Mesendoderm (in vitro differentiated cells): ENCODE results near the gene TAF1B.

Experiments
- DNase-seq: peaks from one replicate; pipeline ENCODE4 v3.0.0; 2013
- H2AK5ac ChIP-seq: 2 replicates; pipeline ENCODE4 v1.6.1; 2013; ENCODE audit warnings: low read length, inconsistent platforms
- H2BK120ac ChIP-seq: 2 replicates; pipeline ENCODE4 v1.6.1; 2013; ENCODE audit warnings: low read depth, mild to moderate bottlenecking, low read length, moderate library complexity, mixed read lengths
- H2BK15ac ChIP-seq: replicated peaks from 2 replicates; pipeline ENCODE4 v1.6.1; 2013; ENCODE audit warnings: low read depth, mild to moderate bottlenecking, moderate library complexity
- H2BK5ac ChIP-seq: 2 replicates; pipeline ENCODE4 v1.6.1; 2013; ENCODE audit warnings: low read length, inconsistent platforms
- H3K18ac ChIP-seq: 2 replicates; pipeline ENCODE4 v1.6.1; 2013; ENCODE audit warnings: mild to moderate bottlenecking, low read length, mixed read lengths
- H3K23ac ChIP-seq: one replicate; pipeline ENCODE4 v1.6.1; 2013; ENCODE audit warnings: low read length
- H3K27ac ChIP-seq: 2 replicates; pipeline ENCODE4 v1.5.1; 2013; ENCODE audit warnings: low read depth, mild to moderate bottlenecking, inconsistent platforms, low read length, moderate library complexity
- H3K27me3 ChIP-seq: 2 replicates; pipeline ENCODE4 v1.6.1; 2013; ENCODE audit warnings: low read length, control low read depth, mild to moderate bottlenecking, inconsistent platforms; ENCODE audit not compliant: insufficient read depth, poor library complexity
- H3K36me3 ChIP-seq: 2 replicates; pipeline ENCODE4 v1.6.1; 2013; ENCODE audit warnings: low read length, inconsistent platforms; ENCODE audit not compliant: control insufficient read depth, insufficient read depth
- H3K4ac ChIP-seq: one replicate; pipeline ENCODE4 v1.6.1; 2013; ENCODE audit warnings: low read depth, mild to moderate bottlenecking, low read length, moderate library complexity
- H3K4me1 ChIP-seq: 2 replicates; pipeline ENCODE4 v1.6.1; 2013; ENCODE audit warnings: low read depth, low read length, inconsistent platforms; ENCODE audit not compliant: control insufficient read depth
- H3K4me2 ChIP-seq: 2 replicates; pipeline ENCODE4 v1.6.1; 2013; ENCODE audit warnings: low read length
- H3K4me3 ChIP-seq: 2 replicates; pipeline ENCODE4 v1.5.1; 2013; ENCODE audit warnings: mild to moderate bottlenecking, low read length
- H3K56ac ChIP-seq: one replicate; pipeline ENCODE4 v1.6.1; 2013; ENCODE audit warnings: low read length
- H3K79me1 ChIP-seq: 2 replicates; pipeline ENCODE4 v1.6.1; 2013; ENCODE audit warnings: low read length, inconsistent platforms
- H3K79me2 ChIP-seq: 2 replicates; pipeline ENCODE4 v1.6.1; 2013; ENCODE audit warnings: mild to moderate bottlenecking, low read length; ENCODE audit not compliant: control insufficient read depth, insufficient read depth
- H3K9ac ChIP-seq: 2 replicates; pipeline ENCODE4 v1.6.1; 2013; ENCODE audit warnings: low read length, inconsistent platforms
- H4K5ac ChIP-seq: one replicate; pipeline ENCODE4 v1.6.1; 2013; ENCODE audit warnings: low read length
- H4K8ac ChIP-seq: one replicate; pipeline ENCODE4 v1.6.1; 2013; ENCODE audit warnings: low read depth, mild to moderate bottlenecking, control low read depth, low read length, moderate library complexity
- WGBS: extraction: QIAGEN DNeasy Blood & Tissue Kit; methylation state at CpG from one replicate; pipeline ENCODE4 v1.1.7; 2013; ENCODE audit warnings: low lambda C conversion rate, missing lambda C conversion rate; ENCODE audit not compliant: insufficient coverage; ENCODE audit errors: extremely low coverage; 5-methylcytosine and 5-hydroxymethylcytosine counted together

Gene TAF1B

DNA sequence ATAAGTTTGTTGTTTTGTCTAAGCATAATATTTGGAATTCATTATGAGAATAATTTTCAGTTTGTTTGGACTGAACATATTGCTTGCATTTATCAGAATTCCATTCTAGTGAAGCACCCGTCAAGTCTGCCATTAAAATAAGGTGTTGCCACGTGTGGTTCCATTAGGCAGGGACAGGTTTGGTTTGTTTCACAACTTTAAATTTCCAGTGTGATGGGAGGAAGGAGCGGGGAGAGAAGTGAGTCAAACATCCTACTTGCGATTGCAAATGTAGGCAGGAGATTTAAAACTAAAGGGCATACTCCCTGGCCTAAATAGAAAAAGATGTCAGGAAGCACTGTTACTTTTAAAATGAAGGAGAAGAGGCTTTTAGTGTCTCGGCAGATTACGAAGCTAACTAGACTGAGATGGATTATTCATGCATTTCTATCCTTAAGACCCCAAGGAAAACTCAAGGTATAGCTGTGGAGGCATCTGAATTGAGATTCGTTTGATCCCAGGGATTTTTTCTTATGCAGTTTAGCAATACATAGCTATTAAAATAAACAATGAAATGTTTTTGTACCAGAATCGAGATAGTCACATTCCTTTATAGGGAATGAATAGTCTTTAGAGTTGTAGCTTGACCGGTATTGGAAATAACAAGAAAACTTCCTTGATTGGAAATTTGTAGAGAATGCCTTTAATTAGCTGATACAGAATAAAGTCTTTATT, 128.0 kb downstream of the TAF1B start:
- H3K9ac ChIP-seq: no peak overlapping the region
- no peak overlapping the region for H3K4me2 ChIP-seq
- H3K4me1 ChIP-seq: no peaks in the 10 kb centered on the region
- no peak overlapping the region for H2BK5ac ChIP-seq
- H3K23ac ChIP-seq: no peak overlapping the region
- H4K8ac ChIP-seq: no peak overlapping the region
- H3K4ac ChIP-seq: no peak overlapping the region
- H3K36me3 ChIP-seq: no peaks in the 10 kb centered on the region
- no peak overlapping the region for H3K4me3 ChIP-seq
- H2BK120ac ChIP-seq: no peak overlapping the region
- no peak overlapping the region for H4K5ac ChIP-seq
- H2AK5ac ChIP-seq: no peak overlapping the region
- WGBS: no CpG with 5 or more reads among the region's 9 CpGs
- H3K18ac ChIP-seq: no peak overlapping the region
- no peak overlapping the region for H3K27ac ChIP-seq
- H3K56ac ChIP-seq: no peak overlapping the region
- H3K79me1 ChIP-seq: no peaks in the 10 kb centered on the region
- H2BK15ac ChIP-seq: no peak overlapping the region
- H3K79me2 ChIP-seq: no peaks in the 10 kb centered on the region
- H3K27me3 ChIP-seq: no peaks in the 10 kb centered on the region
- no peak for DNase-seq

DNA sequence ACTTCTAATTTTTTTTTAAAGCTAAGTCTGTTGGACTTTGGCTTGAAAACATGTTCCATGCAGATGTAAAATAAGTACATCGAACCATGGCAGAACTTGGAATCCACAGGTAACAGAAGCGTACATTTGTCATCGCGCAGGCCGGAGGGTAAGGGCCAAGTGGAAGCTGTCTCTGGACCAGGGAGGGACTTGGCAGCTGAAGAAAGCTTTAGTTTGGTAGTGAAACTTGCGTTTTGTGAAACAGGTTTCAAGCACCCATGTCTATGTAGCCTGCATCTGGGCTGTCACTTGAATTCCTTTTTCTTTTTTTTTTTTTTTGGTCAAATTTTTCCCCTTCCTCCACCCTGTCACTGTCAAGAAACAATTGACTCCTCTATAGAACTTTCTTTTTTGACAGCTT, 128.6 kb downstream of the TAF1B start:
- no peak overlapping the region for H3K18ac ChIP-seq
- no peaks in the 10 kb centered on the region for H3K79me1 ChIP-seq
- H3K56ac ChIP-seq: no peak overlapping the region

DNA sequence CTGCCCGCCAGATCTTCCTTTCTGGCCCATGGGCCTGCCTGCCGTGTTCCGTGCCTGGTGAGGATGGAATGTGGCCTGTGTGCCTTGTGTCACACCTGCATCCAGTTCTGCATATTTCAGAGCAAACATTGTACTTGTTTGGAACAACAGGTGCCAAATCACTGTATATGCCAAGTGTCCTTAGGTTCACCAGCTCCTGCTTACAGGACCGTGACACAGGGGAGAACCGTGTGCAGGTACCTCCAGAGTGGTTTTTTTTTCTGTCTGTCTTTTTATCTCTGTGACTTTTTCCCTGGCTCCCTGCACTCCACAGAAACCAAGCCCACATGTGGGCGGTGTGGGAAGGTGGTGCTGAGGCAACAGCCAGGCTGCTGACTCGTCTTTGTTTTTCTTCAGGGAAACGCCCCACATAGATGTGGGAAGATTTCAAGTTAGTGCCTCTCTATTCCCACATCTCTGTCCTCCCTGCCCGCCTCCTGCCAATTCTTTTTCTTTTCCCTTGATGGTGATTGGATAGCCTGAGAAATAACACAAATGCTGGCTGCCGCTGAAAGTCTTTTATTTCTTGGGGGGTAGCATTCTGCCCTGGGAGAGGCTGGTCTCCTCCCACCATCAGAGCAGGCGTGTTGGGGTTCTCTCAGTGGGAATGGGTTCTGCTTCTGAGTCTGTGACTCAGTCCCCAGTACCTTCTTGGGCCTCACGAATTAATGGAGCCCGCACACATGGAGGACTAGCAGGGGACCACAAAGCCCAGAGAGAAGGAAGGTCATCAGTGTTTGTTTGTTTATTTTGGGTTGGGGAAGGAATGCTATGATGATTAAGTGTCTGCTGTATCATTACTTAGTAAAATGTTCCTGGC, 129.6 kb downstream of the TAF1B start:
- no peak overlapping the region for H2BK15ac ChIP-seq
- no peak for DNase-seq
- no peak overlapping the region for H3K23ac ChIP-seq
- H2BK5ac ChIP-seq: no peak overlapping the region
- H4K8ac ChIP-seq: no peak overlapping the region
- H3K18ac ChIP-seq: no peak overlapping the region
- H3K4me1 ChIP-seq: no peaks in the 10 kb centered on the region
- no peak overlapping the region for H3K9ac ChIP-seq
- H3K4me2 ChIP-seq: no peak overlapping the region
- H4K5ac ChIP-seq: no peak overlapping the region
- no peak overlapping the region for H3K56ac ChIP-seq
- H3K4me3 ChIP-seq: no peak overlapping the region
- no peak overlapping the region for H3K4ac ChIP-seq
- no peaks in the 10 kb centered on the region for H3K79me1 ChIP-seq
- no peak overlapping the region for H3K27ac ChIP-seq
- no peaks in the 10 kb centered on the region for H3K27me3 ChIP-seq
- no CpG with 5 or more reads among the region's 13 CpGs for WGBS
- H3K36me3 ChIP-seq: no peaks in the 10 kb centered on the region
- no peaks in the 10 kb centered on the region for H3K79me2 ChIP-seq
- no peak overlapping the region for H2BK120ac ChIP-seq
- H2AK5ac ChIP-seq: no peak overlapping the region

More for the DNA sequence above, 128.6 kb downstream of the TAF1B start:
- H2BK15ac ChIP-seq: no peak overlapping the region
- no peaks in the 10 kb centered on the region for H3K27me3 ChIP-seq
- no peak overlapping the region for H3K4me2 ChIP-seq
- H3K4me3 ChIP-seq: no peak overlapping the region
- no peaks in the 10 kb centered on the region for H3K4me1 ChIP-seq
- H3K23ac ChIP-seq: no peak overlapping the region
- no CpG with 5 or more reads among the region's 6 CpGs for WGBS
- H2BK120ac ChIP-seq: no peak overlapping the region
- H3K27ac ChIP-seq: no peak overlapping the region
- H2BK5ac ChIP-seq: no peak overlapping the region
- no peak overlapping the region for H4K8ac ChIP-seq
- H4K5ac ChIP-seq: no peak overlapping the region
- no peaks in the 10 kb centered on the region for H3K79me2 ChIP-seq
- H3K4ac ChIP-seq: no peak overlapping the region
- no peaks in the 10 kb centered on the region for H3K36me3 ChIP-seq
- H2AK5ac ChIP-seq: no peak overlapping the region
- no peak for DNase-seq
- H3K9ac ChIP-seq: no peak overlapping the region

DNA sequence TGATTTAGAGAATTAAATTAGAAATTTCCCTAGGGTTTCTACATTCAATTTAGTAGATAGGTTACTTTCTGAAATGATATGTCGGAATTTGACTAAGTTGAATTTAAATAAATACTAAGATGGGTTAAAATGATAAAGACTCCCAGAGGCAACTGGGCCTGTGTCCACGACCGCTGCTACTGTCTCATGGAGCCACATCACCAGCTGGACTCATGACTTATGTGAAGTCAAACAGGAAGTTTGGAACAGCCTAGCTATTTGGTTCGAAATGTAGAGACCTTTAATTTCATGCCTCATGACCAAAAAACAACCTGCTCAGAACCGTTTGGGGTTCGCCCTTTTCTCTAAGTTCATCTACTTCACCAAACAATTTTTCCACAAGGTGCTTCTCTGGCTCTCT, 130.4 kb downstream of the TAF1B start:
- no peak overlapping the region for H2BK120ac ChIP-seq
- H2AK5ac ChIP-seq: no peak overlapping the region
- H2BK15ac ChIP-seq: no peak overlapping the region
- H4K8ac ChIP-seq: no peak overlapping the region
- no peak overlapping the region for H3K23ac ChIP-seq
- H3K4me2 ChIP-seq: no peak overlapping the region
- no peak overlapping the region for H3K56ac ChIP-seq
- no peak for DNase-seq
- WGBS: no CpG with 5 or more reads among the region's 6 CpGs
- no peak overlapping the region for H4K5ac ChIP-seq
- H2BK5ac ChIP-seq: no peak overlapping the region
- H3K36me3 ChIP-seq: no peaks in the 10 kb centered on the region
- no peaks in the 10 kb centered on the region for H3K27me3 ChIP-seq
- no peak overlapping the region for H3K27ac ChIP-seq
- no peaks in the 10 kb centered on the region for H3K79me1 ChIP-seq
- no peak overlapping the region for H3K18ac ChIP-seq
- no peaks in the 10 kb centered on the region for H3K79me2 ChIP-seq
- H3K4ac ChIP-seq: no peak overlapping the region
- no peak overlapping the region for H3K4me3 ChIP-seq
- no peak overlapping the region for H3K9ac ChIP-seq
- no peaks in the 10 kb centered on the region for H3K4me1 ChIP-seq

GRCh38 chr2:9974343-9974742, 131.1 kb downstream of the TAF1B start:
- no peak overlapping the region for H4K8ac ChIP-seq
- no CpG with 5 or more reads among the region's 4 CpGs for WGBS
- H3K4me2 ChIP-seq: no peak overlapping the region
- H3K9ac ChIP-seq: no peak overlapping the region
- H3K27me3 ChIP-seq: no peaks in the 10 kb centered on the region
- H3K4me3 ChIP-seq: no peak overlapping the region
- no peak overlapping the region for H3K23ac ChIP-seq
- no peaks in the 10 kb centered on the region for H3K36me3 ChIP-seq
- H3K79me1 ChIP-seq: no peaks in the 10 kb centered on the region
- no peak overlapping the region for H3K27ac ChIP-seq
- no peaks in the 10 kb centered on the region for H3K79me2 ChIP-seq
- no peak overlapping the region for H3K56ac ChIP-seq
- no peak overlapping the region for H3K4ac ChIP-seq
- no peak for DNase-seq
- H2BK15ac ChIP-seq: no peak overlapping the region
- no peaks in the 10 kb centered on the region for H3K4me1 ChIP-seq
- H2AK5ac ChIP-seq: no peak overlapping the region
- H3K18ac ChIP-seq: no peak overlapping the region
- H4K5ac ChIP-seq: no peak overlapping the region
- H2BK5ac ChIP-seq: no peak overlapping the region
- no peak overlapping the region for H2BK120ac ChIP-seq
